ENCODE data around the gene KDM4D.

The KDM4D gene

GRCh38 chr11:95037356-95038035 lies 64.0 kb downstream of the KDM4D start:
- DNase-seq, result peak; percentile 18

- DNase-seq, result no peak
Measured at GRCh38 chr11:95042239-95042638, 68.7 kb downstream of the KDM4D start.

- no peak for DNase-seq
Measured at GRCh38 chr11:95042906-95043305, 69.4 kb downstream of the KDM4D start.

- no peak for DNase-seq
Measured at GRCh38 chr11:95044010-95044409, 70.5 kb downstream of the KDM4D start.

- DNase-seq, result no peak
Measured at GRCh38 chr11:95045812-95046211, 72.3 kb downstream of the KDM4D start.
